A549 (cell line): ENCODE results near the gene CCDC157. TPM values are rescaled to one million over a fixed set of nuclear protein-coding genes. Genes with fewer than 3 reads are reported as not detected.

ENCODE experiments used
- ATAC-seq, 2 experiments: fragments of 200-7000 bp in 1 of 2; fragments of >200 bp in 1 of 2; cut with Nextera tagmentation in 1 of 2; cut with Tn5 transposase in 1 of 2; 3 replicates each; pipeline versions ENCODE4 v1.8.0 to v1.9.1; 2018 to 2020; ENCODE audit warnings: mild to moderate bottlenecking in 1 of 2, moderate library complexity in 1 of 2
- CTCF ChIA-PET: fragments of 300-600 bp; sonication (Branson Sonifier 250); formaldehyde crosslinking; extraction: SDS; loops from one replicate; lab custom pipeline; 2021; ENCODE audit warnings: antibody characterized with exemption, inconsistent platforms; lab: Yijun Ruan, JAX
- POLR2A ChIA-PET: fragments of 350-600 bp; formaldehyde crosslinking; extraction: SDS; loops from one replicate; lab custom pipeline; 2021; ENCODE audit warnings: antibody characterized with exemption, inconsistent platforms; lab: Yijun Ruan, JAX
- DNase-seq, 2 experiments: peaks; one replicate each; pipeline versions ENCODE4 v3.0.0 to v3.0.0-alpha.2; 2011 to 2016; ENCODE audit warnings: low read depth in 1 of 2, low spot score in 1 of 2
- FAIRE-seq: peaks from 2 replicates; lab custom pipeline; 2011; peaks lifted over from hg19 to GRCh38; lab: Jason Lieb, UNC
- H3K27ac ChIP-seq, 2 experiments: fragments of >200 bp; sonication (Bioruptor Twin); formaldehyde crosslinking; 3 replicates each; pipeline ENCODE4 v1.5.1; 2016 to 2017
- H3K4me1 ChIP-seq: fragments of >200 bp; sonication (Bioruptor Twin); formaldehyde crosslinking; 3 replicates; pipeline ENCODE4 v1.6.1; 2016
- H3K4me2 ChIP-seq: fragments of >200 bp; sonication (Bioruptor Twin); formaldehyde crosslinking; 3 replicates; pipeline ENCODE4 v1.6.1; 2016
- H3K4me3 ChIP-seq: fragments of >200 bp; sonication (Bioruptor Twin); formaldehyde crosslinking; 3 replicates; pipeline ENCODE4 v1.5.1; 2016
- H3K9me3 ChIP-seq: fragments of >200 bp; sonication (Bioruptor Twin); formaldehyde crosslinking; 3 replicates; pipeline ENCODE4 v1.6.1; 2016
- ATOH8 ChIP-seq: fragments of 250-450 bp; sonication (Bioruptor Pico); IDR thresholded peaks from 2 replicates; pipeline ENCODE4 v1.5.0; 2020; ENCODE audit warnings: low read depth, mild to moderate bottlenecking, moderate library complexity
- BCL3 ChIP-seq: fragments of >200 bp; sonication (Bioruptor Twin); formaldehyde crosslinking; IDR thresholded peaks from 3 replicates; pipeline ENCODE4 v1.6.1; 2016
- CBX8 ChIP-seq: fragments of 200-600 bp; sonication (generic); IDR thresholded peaks from 2 replicates; pipeline ENCODE4 v1.6.1; 2016
- CHD2 ChIP-seq: fragments of 150-350 bp; IDR thresholded peaks from 2 replicates; pipeline ENCODE4 v1.6.1; 2014; ENCODE audit warnings: low read length; ENCODE audit not compliant: partially characterized antibody
- CHD4 ChIP-seq: fragments of 200-600 bp; sonication (generic); IDR thresholded peaks from 2 replicates; pipeline ENCODE4 v1.6.1; 2016; ENCODE audit warnings: antibody characterized with exemption, mild to moderate bottlenecking, borderline replicate concordance
- CTCF ChIP-seq: fragments of >200 bp; sonication (Bioruptor Twin); formaldehyde crosslinking; IDR thresholded peaks from 3 replicates; pipeline ENCODE4 v1.5.1; 2016
- ELK1 ChIP-seq: fragments of 150-350 bp; IDR thresholded peaks from 2 replicates; pipeline ENCODE4 v1.6.1; 2014; ENCODE audit warnings: low read depth, mild to moderate bottlenecking, low read length
- EP300 ChIP-seq, 2 experiments: fragments of >200 bp; sonication (Bioruptor Twin); formaldehyde crosslinking; IDR thresholded peaks; 2 replicates in 1 of 2; 3 replicates in 1 of 2; pipeline ENCODE4 v1.6.1; 2016 to 2017
- ESRRA ChIP-seq: fragments of 150-350 bp; IDR thresholded peaks from 2 replicates; pipeline ENCODE4 v1.6.1; 2014; ENCODE audit warnings: mild to moderate bottlenecking, low read length, borderline replicate concordance
- FOSB ChIP-seq: fragments of 250-450 bp; sonication (Bioruptor Pico); IDR thresholded peaks from 2 replicates; pipeline ENCODE4 v1.5.0; 2020; ENCODE audit warnings: mild to moderate bottlenecking, moderate library complexity
- HOXA7 ChIP-seq: fragments of 250-450 bp; sonication (Bioruptor Pico); IDR thresholded peaks from 2 replicates; pipeline ENCODE4 v1.5.0; 2020; ENCODE audit warnings: mild to moderate bottlenecking, moderate library complexity
- KDM5A ChIP-seq: fragments of 200-600 bp; sonication (generic); IDR thresholded peaks from 2 replicates; pipeline ENCODE4 v1.6.1; 2016; ENCODE audit warnings: antibody characterized with exemption, mild to moderate bottlenecking
- MAFK ChIP-seq: fragments of 450-650 bp; IDR thresholded peaks from 2 replicates; pipeline ENCODE4 v1.6.1; 2014; ENCODE audit not compliant: partially characterized antibody
- MAX ChIP-seq: IDR thresholded peaks from 2 replicates; pipeline ENCODE4 v1.6.1; 2012
- MYC ChIP-seq: IDR thresholded peaks from 2 replicates; pipeline ENCODE4 v1.6.1; 2012; ENCODE audit warnings: mild to moderate bottlenecking, inconsistent platforms, low read length, improper control_type of control experiment, borderline replicate concordance
- NFE2L2 ChIP-seq: fragments of 150-350 bp; conservative IDR thresholded peaks from 2 replicates; pipeline ENCODE4 v1.6.1; 2014; ENCODE audit warnings: low read length
- PHF8 ChIP-seq: fragments of 200-600 bp; sonication (generic); IDR thresholded peaks from 2 replicates; pipeline ENCODE4 v1.6.1; 2016; ENCODE audit warnings: low read depth, mild to moderate bottlenecking, antibody characterized with exemption, moderate library complexity, borderline replicate concordance
- POLR2A ChIP-seq: IDR thresholded peaks from 2 replicates; pipeline ENCODE4 v1.6.1; 2012; ENCODE audit warnings: mild to moderate bottlenecking, low read length
- POLR2AphosphoS2 ChIP-seq: conservative IDR thresholded peaks from 2 replicates; pipeline ENCODE4 v1.6.1; 2012; ENCODE audit warnings: low read length, improper control_type of control experiment, inconsistent platforms
- RAD21 ChIP-seq, 2 experiments: fragments of >200 bp in 1 of 2; sonication (Bioruptor Twin) in 1 of 2; formaldehyde crosslinking in 1 of 2; IDR thresholded peaks in 1 of 2; conservative IDR thresholded peaks in 1 of 2; 2 replicates in 1 of 2; 3 replicates in 1 of 2; pipeline ENCODE4 v1.6.1; 2012 to 2018; ENCODE audit warnings: inconsistent platforms in 1 of 2
- RARB ChIP-seq: fragments of 250-450 bp; sonication (Bioruptor Pico); IDR thresholded peaks from 2 replicates; pipeline ENCODE4 v1.8.0; 2021; ENCODE audit warnings: mild to moderate bottlenecking, moderate library complexity
- RCOR1 ChIP-seq: fragments of 150-350 bp; IDR thresholded peaks from 2 replicates; pipeline ENCODE4 v1.6.1; 2014; ENCODE audit warnings: antibody characterized with exemption, low read length, low read depth
- SMC3 ChIP-seq: fragments of >200 bp; sonication (Bioruptor Twin); formaldehyde crosslinking; IDR thresholded peaks from 3 replicates; pipeline ENCODE4 v1.6.1; 2018; ENCODE audit warnings: inconsistent platforms
- ZFP36 ChIP-seq: fragments of 450-650 bp; IDR thresholded peaks from 2 replicates; pipeline ENCODE4 v1.6.1; 2014; ENCODE audit warnings: borderline replicate concordance; ENCODE audit not compliant: partially characterized antibody
- WGBS: methylation state at CpG from one replicate; pipeline ENCODE4 v1.1.6; 2017; ENCODE audit errors: missing lambda C conversion rate; 5-methylcytosine and 5-hydroxymethylcytosine counted together
- polyA plus RNA-seq, 4 experiments: library from polyadenylated mRNA; depleted of rRNA in 3 of 4; stranded (reverse); fragments of >200 nt; fragmentation: RNase III in 1 of 4; extraction: RNeasy Plus Mini Kit Qiagen cat#74134 plus additional on column Dnase treatment in 1 of 4; gene quantifications; 2 replicates in 3 of 4; 3 replicates in 1 of 4; pipeline ENCODE4 v1.2.3, GENCODE V29; 2011 to 2017

Gene CCDC157
- polyA plus RNA-seq, 2 of the 4 experiments (the other 2 are of a cell fraction) = 1.4 to 2.5 TPM

GRCh38 chr22:30411780-30412179, 55.0 kb downstream of the CCDC157 start (continued):
- TF ChIP-seq PHF8 = no peak

GRCh38 chr22:30413001-30413400, 56.2 kb downstream of the CCDC157 start:
- Histone ChIP-seq H3K27ac (no peak overlapping the region), H3K4me1 (peaks cover 23% of the 10 kb centered on the region), H3K9me3 (no peaks in the 10 kb centered on the region), H3K4me3 (no peak overlapping the region), H3K4me2 (no peak overlapping the region)
- ATAC-seq (no peak), DNase-seq (no peak), FAIRE-seq (no peak)
- TF ChIP-seq PHF8 = no peak
- TF ChIP-seq CHD2 = no peak
- no peak for TF ChIP-seq KDM5A
- TF ChIP-seq ATOH8 (CRISPR knock-in tag) = no peak
- TF ChIP-seq RCOR1 = no peak
- TF ChIP-seq RARB (CRISPR knock-in tag) = no peak
- no peak for TF ChIP-seq POLR2A
- no peak for TF ChIP-seq NFE2L2
- no peak for TF ChIP-seq MAX
- no peak for TF ChIP-seq MYC
- no peak for TF ChIP-seq BCL3
- TF ChIP-seq POLR2AphosphoS2 = no peak
- no peak for TF ChIP-seq HOXA7 (CRISPR knock-in tag)
- no peak for TF ChIP-seq EP300 (IDR thresholded peaks at IDR 0.05)
- ChIA-PET CTCF (interaction anchor here (1.1 to 2.7 kb wide), 4 partner anchors 9 to 145 kb away, joined by 3 to 9 read pairs (median 6); partner anchors contain the start of genes CCDC157 and SF3A1), POLR2A (interaction anchor here (1.8 kb wide), 1 partner anchor 12 kb away, joined by 5 read pairs; no protein-coding TSS in a partner anchor)
- 95% methylated on average over 4 of the region's 4 CpGs for WGBS

GRCh38 chr22:30413745-30414524, 57.1 kb downstream of the CCDC157 start:
- Histone ChIP-seq H3K27ac (peak overlapping the region in 1 of 2 experiments; percentile 38; a peak in 1 of 6 replicates), H3K4me2 (no peak overlapping the region), H3K9me3 (no peaks in the 10 kb centered on the region), H3K4me1 (peaks cover 23% of the 10 kb centered on the region), H3K4me3 (no peak overlapping the region)
- ChIA-PET POLR2A (interaction anchor here (0.9 to 1.8 kb wide), 2 partner anchors 9 to 11 kb away, joined by 5 to 6 read pairs; no protein-coding TSS in a partner anchor), CTCF (interaction anchor here (0.7 to 1.3 kb wide), 5 partner anchors 8 to 144 kb away, joined by 3 to 6 read pairs (median 4); partner anchors contain the start of gene SEC14L2)
- 91% methylated on average over 5 of the region's 5 CpGs for WGBS
- FAIRE-seq (no peak), ATAC-seq (no peak), DNase-seq (no peak)
- TF ChIP-seq CBX8 (no peak), ELK1 (no peak), CHD4 (no peak), SMC3 (no peak), FOSB (CRISPR knock-in tag) (no peak), ESRRA (no peak), HOXA7 (CRISPR knock-in tag) (no peak), RAD21 (conservative IDR thresholded peaks at IDR 0.05 in 1 of 2, IDR thresholded peaks at IDR 0.05 in 1 of 2) (no peak), CTCF (no peak), MAFK (no peak), ZFP36 (no peak)
